ENCODE results near the gene FBXO28.
"Not testable (repeated sequence)": the region's sequence is repeated elsewhere in the genome, so short reads cannot be mapped to it uniquely, and the experiment has no call there.

The FBXO28 gene

GRCh38 chr1:224201853-224202252 lies 87.9 kb downstream of the FBXO28 start:
- H3K27ac ChIP-seq (ENCODE audit: low read depth, low read length), result no peak overlapping the region
- no peaks in the 10 kb centered on the region for H3K36me3 ChIP-seq (ENCODE audit: control insufficient read depth, insufficient read depth, low read length)
- H3K27me3 ChIP-seq (ENCODE audit: control insufficient read depth, insufficient read depth, low read length), result no peaks in the 10 kb centered on the region
- H3K4me3 ChIP-seq (ENCODE audit: low read length), result no peak overlapping the region
- no peak overlapping the region for H3K9ac ChIP-seq (ENCODE audit: low read length)
- peaks cover 2% of the 10 kb centered on the region for H3K4me1 ChIP-seq (ENCODE audit: control insufficient read depth, insufficient read depth, low read length)

GRCh38 chr1:224203243-224204016 lies 89.5 kb downstream of the FBXO28 start:
- Histone ChIP-seq H3K4me1 (ENCODE audit: control insufficient read depth, insufficient read depth, low read length) (peaks cover 2% of the 10 kb centered on the region), H3K4me3 (ENCODE audit: low read length) (no peak overlapping the region), H3K9ac (ENCODE audit: low read length) (no peak overlapping the region), H3K36me3 (ENCODE audit: control insufficient read depth, insufficient read depth, low read length) (no peaks in the 10 kb centered on the region), H3K27ac (ENCODE audit: low read depth, low read length) (no peak overlapping the region), H3K27me3 (ENCODE audit: control insufficient read depth, insufficient read depth, low read length) (no peaks in the 10 kb centered on the region)

DNA sequence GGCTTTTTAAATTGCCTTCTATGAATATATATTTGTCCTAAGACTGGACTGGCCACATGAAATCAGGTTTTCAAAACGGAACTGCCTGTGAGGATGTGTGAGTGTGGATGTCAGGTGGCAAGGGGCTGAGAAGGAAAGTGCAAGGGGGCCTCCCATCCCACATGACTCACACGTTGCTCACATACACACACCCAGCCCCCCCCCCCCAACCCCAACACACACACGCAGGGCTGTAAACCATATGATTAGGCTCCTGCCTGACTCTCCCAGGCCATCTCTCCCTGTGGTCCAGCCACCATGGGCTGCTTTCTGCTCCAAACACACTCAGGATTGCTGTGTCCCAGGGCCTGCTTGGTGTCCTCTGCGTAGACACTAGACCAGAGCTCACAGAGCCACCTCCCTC lies 91.5 kb downstream of the FBXO28 start:
- H3K27ac ChIP-seq (ENCODE audit: low read depth, low read length), result no peak overlapping the region
- no peaks in the 10 kb centered on the region for H3K36me3 ChIP-seq (ENCODE audit: control insufficient read depth, insufficient read depth, low read length)
- no peaks in the 10 kb centered on the region for H3K27me3 ChIP-seq (ENCODE audit: control insufficient read depth, insufficient read depth, low read length)
- no peak overlapping the region for H3K4me3 ChIP-seq (ENCODE audit: low read length)
- H3K9ac ChIP-seq (ENCODE audit: low read length), result no peak overlapping the region
- peaks cover 2% of the 10 kb centered on the region for H3K4me1 ChIP-seq (ENCODE audit: control insufficient read depth, insufficient read depth, low read length)

GRCh38 chr1:224205931-224206538 lies 92.1 kb downstream of the FBXO28 start:
- not testable (repeated sequence) for H3K36me3 ChIP-seq (ENCODE audit: control insufficient read depth, insufficient read depth, low read length); H3K4me1 ChIP-seq (ENCODE audit: control insufficient read depth, insufficient read depth, low read length); H3K27ac ChIP-seq (ENCODE audit: low read depth, low read length); H3K4me3 ChIP-seq (ENCODE audit: low read length); H3K9ac ChIP-seq (ENCODE audit: low read length); H3K27me3 ChIP-seq (ENCODE audit: control insufficient read depth, insufficient read depth, low read length)

GRCh38 chr1:224211206-224211962 lies 97.5 kb downstream of the FBXO28 start:
- H3K27ac ChIP-seq (ENCODE audit: low read depth, low read length), result no peak overlapping the region
- no peak overlapping the region for H3K9ac ChIP-seq (ENCODE audit: low read length)
- peaks cover 2% of the 10 kb centered on the region for H3K4me1 ChIP-seq (ENCODE audit: control insufficient read depth, insufficient read depth, low read length)

More at GRCh38 chr1:224211206-224211962, 97.5 kb downstream of the FBXO28 start:
- H3K27me3 ChIP-seq (ENCODE audit: control insufficient read depth, insufficient read depth, low read length), result no peaks in the 10 kb centered on the region
- no peak overlapping the region for H3K4me3 ChIP-seq (ENCODE audit: low read length)
- H3K36me3 ChIP-seq (ENCODE audit: control insufficient read depth, insufficient read depth, low read length), result no peaks in the 10 kb centered on the region
